Suprapubic skin (tissue), 4 donors: ENCODE results near the gene MAN2B1. TPM values are rescaled to one million over a fixed set of nuclear protein-coding genes. Genes with fewer than 3 reads are reported as not detected.

Source experiments
- DNase-seq, 2 donors: peaks; one replicate each; pipeline ENCODE4 v3.0.0-alpha.2; 2019; ENCODE audit warnings: low spot score in 2 of 2
- H3K27ac ChIP-seq: fragments of 200-600 bp; sonication (generic); one replicate; pipeline ENCODE4 v1.5.1; 2019
- H3K27me3 ChIP-seq: fragments of 200-600 bp; sonication (generic); one replicate; pipeline ENCODE4 v1.5.1; 2019
- H3K36me3 ChIP-seq: fragments of 200-600 bp; sonication (generic); one replicate; pipeline ENCODE4 v1.5.1; 2019
- H3K4me1 ChIP-seq: fragments of 200-600 bp; sonication (generic); one replicate; pipeline ENCODE4 v1.5.1; 2019
- H3K4me3 ChIP-seq: fragments of 200-600 bp; sonication (generic); one replicate; pipeline ENCODE4 v1.5.1; 2019; ENCODE audit warnings: mild to moderate bottlenecking
- H3K9me3 ChIP-seq: fragments of 200-600 bp; sonication (generic); one replicate; pipeline ENCODE4 v1.5.1; 2019
- EP300 ChIP-seq: sonication (generic); formaldehyde crosslinking; IDR thresholded peaks from one replicate; pipeline ENCODE4 v1.6.1; 2017; ENCODE audit warnings: antibody characterized with exemption
- POLR2A ChIP-seq, 2 donors: fragments of 450-650 bp; IDR thresholded peaks; one replicate each; pipeline ENCODE4 v1.6.1; 2017; ENCODE audit warnings: antibody characterized with exemption in 2 of 2, mild to moderate bottlenecking in 2 of 2, moderate library complexity in 2 of 2
- POLR2AphosphoS5 ChIP-seq, 3 donors: sonication (generic); formaldehyde crosslinking; IDR thresholded peaks; one replicate each; pipeline ENCODE4 v1.6.1; 2017; ENCODE audit warnings: antibody characterized with exemption in 3 of 3
- WGBS: methylation state at CpG from one replicate; pipeline ENCODE4 v1.1.5; 2018; 5-methylcytosine and 5-hydroxymethylcytosine counted together
- total RNA-seq, 4 donors: library from RNA; depleted of rRNA; stranded (reverse); fragments of >200 nt; gene quantifications; one replicate each; pipeline ENCODE4 v1.1.0, GENCODE V29; 2016
- TF ChIP-seq, protein P1 (sequence below), 2 donors: fragments of 200-600 bp in 1 of 2; fragments of 450-650 bp in 1 of 2; sonication (generic) in 1 of 2; IDR thresholded peaks; one replicate each; pipeline ENCODE4 v1.5.1; 2016 to 2019; ENCODE audit warnings: antibody characterized with exemption in 2 of 2, mild to moderate bottlenecking in 1 of 2, moderate library complexity in 1 of 2

MAN2B1 gene
- total RNA-seq, 4 donors from 2014 or later: 42.6 to 94.1 (median 78.9) TPM

DNA sequence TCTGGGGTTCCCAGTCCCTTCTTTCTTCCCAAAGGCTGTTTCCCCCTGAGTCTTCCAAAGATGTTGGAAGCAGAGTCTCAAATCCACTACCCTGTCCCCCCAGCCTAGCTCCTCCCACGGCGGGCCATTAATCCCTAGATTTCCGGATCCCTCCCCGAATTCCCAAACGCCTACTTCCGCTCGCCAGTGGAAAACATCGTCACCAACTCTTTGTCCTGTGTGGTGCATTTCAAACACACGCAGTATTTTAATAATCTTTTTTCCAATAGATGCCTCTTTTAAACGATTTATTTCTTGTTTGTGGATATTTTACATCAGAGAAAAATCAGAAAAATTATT lies 55.2 kb downstream of the MAN2B1 start:
- Histone ChIP-seq H3K9me3 (no peaks in the 10 kb centered on the region), H3K36me3 (peaks cover 7% of the 10 kb centered on the region), H3K27ac (peak overlapping the region; percentile 99), H3K27me3 (no peaks in the 10 kb centered on the region), H3K4me1 (peaks cover 38% of the 10 kb centered on the region), H3K4me3 (peak overlapping the region; percentile 99)
- TF ChIP-seq POLR2A (IDR thresholded peaks at IDR 0.05): peak in 1 of 2 donors; percentile 17
- TF ChIP-seq EP300: no peak
- TF ChIP-seq POLR2AphosphoS5 (IDR thresholded peaks at IDR 0.05): no peak
- WGBS: 0% methylated on average over 10 of the region's 10 CpGs
- DNase-seq: peak; percentile 90

DNA sequence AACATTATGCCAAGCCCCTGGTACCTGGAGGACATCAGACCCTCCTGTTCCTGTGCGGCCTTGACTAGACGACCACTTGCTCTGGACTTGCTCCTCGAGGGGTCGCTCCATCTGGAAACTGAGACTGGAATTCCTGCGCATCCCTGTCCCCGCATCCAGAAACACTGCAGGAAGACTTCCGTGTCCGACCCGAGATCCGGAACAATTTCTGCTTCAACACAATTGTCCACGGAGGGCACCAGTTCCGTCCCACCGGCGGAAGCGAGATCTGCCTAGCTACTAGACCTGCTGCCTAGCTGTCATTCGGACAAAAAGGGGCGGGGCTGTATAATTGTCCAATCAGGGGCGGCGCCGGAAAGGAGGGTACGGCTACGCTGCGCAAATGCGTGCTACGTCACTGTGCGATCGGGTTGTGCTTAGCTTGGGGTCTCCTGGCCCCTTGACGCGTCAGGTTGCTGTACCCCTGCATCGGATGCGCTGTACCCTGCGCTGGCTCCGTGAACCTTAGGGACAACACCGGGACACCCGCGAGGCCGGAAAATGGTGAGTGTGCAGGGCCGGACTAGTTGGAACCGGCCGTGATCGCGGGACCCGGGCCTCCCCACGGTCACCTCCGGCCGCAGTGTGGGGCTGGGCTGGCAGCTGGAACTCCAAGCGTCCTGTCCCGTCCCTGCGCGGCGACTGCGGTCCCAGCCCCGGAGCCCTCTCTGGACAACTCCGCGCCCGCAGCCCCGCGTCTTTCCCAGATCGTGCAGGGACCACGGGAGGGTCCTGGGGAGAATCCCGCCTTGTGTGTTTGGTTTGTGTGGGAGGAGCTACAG lies 55.8 kb downstream of the MAN2B1 start, which contains the start of the genes ZNF490 and ZNF791:
ZNF490 (minus strand) TSS at position 274 of the 821 bp plus-strand sequence; CDS start at position 141, 133 bp downstream.
ZNF791 (plus strand) TSS at position 381 of the 821 bp plus-strand sequence; CDS start at position 541, 160 bp downstream.
- Histone ChIP-seq H3K9me3 (no peaks in the 10 kb centered on the region), H3K27ac (peak within 1 kb of the TSS; percentile 99), H3K4me1 (peaks cover 38% of the 10 kb centered on the region), H3K27me3 (no peaks in the 10 kb centered on the region), H3K4me3 (peak within 1 kb of the TSS; percentile 99), H3K36me3 (peaks cover 7% of the 10 kb centered on the region)
- DNase-seq: peak; percentile 100
- TF ChIP-seq EP300 (peak; percentile 32), POLR2A (IDR thresholded peaks at IDR 0.05) (peak; percentile 64 to 86), POLR2AphosphoS5 (IDR thresholded peaks at IDR 0.05) (peak; percentile 53 to 93 (median 73))
- TF ChIP-seq, protein P1, sequence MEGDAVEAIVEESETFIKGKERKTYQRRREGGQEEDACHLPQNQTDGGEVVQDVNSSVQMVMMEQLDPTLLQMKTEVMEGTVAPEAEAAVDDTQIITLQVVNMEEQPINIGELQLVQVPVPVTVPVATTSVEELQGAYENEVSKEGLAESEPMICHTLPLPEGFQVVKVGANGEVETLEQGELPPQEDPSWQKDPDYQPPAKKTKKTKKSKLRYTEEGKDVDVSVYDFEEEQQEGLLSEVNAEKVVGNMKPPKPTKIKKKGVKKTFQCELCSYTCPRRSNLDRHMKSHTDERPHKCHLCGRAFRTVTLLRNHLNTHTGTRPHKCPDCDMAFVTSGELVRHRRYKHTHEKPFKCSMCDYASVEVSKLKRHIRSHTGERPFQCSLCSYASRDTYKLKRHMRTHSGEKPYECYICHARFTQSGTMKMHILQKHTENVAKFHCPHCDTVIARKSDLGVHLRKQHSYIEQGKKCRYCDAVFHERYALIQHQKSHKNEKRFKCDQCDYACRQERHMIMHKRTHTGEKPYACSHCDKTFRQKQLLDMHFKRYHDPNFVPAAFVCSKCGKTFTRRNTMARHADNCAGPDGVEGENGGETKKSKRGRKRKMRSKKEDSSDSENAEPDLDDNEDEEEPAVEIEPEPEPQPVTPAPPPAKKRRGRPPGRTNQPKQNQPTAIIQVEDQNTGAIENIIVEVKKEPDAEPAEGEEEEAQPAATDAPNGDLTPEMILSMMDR (IDR thresholded peaks at IDR 0.05): no peak
- 0% methylated on average over 7 of the region's 61 CpGs for WGBS

DNA sequence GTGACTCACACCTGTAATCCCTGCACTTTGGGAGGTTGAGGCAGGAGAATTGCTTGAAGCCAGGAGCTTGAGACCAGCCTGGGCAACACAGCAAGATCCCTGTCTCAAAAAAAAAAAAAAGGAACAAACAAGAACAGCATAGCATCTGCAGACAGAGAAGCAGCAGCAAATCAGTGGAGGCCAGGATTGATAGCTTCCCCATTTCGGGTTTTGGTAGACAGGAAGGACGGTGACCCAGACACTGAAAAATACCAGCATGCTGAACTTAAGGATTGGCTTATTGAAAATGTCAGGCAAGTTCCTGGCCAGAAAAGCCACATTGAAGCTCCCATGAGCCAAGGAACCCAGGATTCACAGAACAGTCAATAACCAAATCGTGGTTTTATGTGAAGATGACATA lies 58.9 kb downstream of the MAN2B1 start:
- H3K36me3 ChIP-seq: peaks cover 8% of the 10 kb centered on the region
- no peaks in the 10 kb centered on the region for H3K9me3 ChIP-seq
- no peak for DNase-seq
- H3K27me3 ChIP-seq: no peaks in the 10 kb centered on the region
- TF ChIP-seq, protein P1 (IDR thresholded peaks at IDR 0.05): no peak
- TF ChIP-seq POLR2A (IDR thresholded peaks at IDR 0.05) (no peak), POLR2AphosphoS5 (IDR thresholded peaks at IDR 0.05) (no peak), EP300 (no peak)
- 89% methylated on average over 3 of the region's 3 CpGs for WGBS
- peaks cover 23% of the 10 kb centered on the region for H3K4me1 ChIP-seq
- H3K4me3 ChIP-seq: no peak overlapping the region
- H3K27ac ChIP-seq: no peak overlapping the region

DNA sequence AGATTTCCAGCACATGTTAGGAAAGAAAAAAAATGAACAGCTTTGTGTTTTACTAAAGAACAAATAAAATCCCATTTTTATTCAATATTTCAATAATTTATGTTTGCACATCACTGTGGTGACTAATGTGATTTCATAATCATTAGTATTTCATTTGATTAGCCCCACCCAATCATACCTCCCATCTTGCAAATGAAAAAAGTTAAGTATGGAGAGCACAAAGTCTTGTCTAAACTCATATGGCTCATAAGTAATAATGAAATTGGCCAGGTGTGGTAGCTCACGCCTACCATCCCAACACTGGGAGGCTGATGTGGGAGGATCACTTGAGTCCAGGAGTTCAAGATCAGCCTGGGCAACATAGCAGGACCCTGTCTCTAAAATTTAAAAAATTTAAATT lies 59.7 kb downstream of the MAN2B1 start:
- no peaks in the 10 kb centered on the region for H3K9me3 ChIP-seq
- H3K4me1 ChIP-seq: peaks cover 16% of the 10 kb centered on the region
- WGBS: 88% methylated on average over 1 of the region's 1 CpG
- no peak for TF ChIP-seq POLR2AphosphoS5 (IDR thresholded peaks at IDR 0.05)
- TF ChIP-seq EP300: no peak
- no peak for TF ChIP-seq POLR2A (IDR thresholded peaks at IDR 0.05)
- TF ChIP-seq, protein P1 (IDR thresholded peaks at IDR 0.05): no peak
- H3K4me3 ChIP-seq: no peak overlapping the region
- no peak for DNase-seq
- no peak overlapping the region for H3K27ac ChIP-seq
- peaks cover 14% of the 10 kb centered on the region for H3K36me3 ChIP-seq
- H3K27me3 ChIP-seq: no peaks in the 10 kb centered on the region

DNA sequence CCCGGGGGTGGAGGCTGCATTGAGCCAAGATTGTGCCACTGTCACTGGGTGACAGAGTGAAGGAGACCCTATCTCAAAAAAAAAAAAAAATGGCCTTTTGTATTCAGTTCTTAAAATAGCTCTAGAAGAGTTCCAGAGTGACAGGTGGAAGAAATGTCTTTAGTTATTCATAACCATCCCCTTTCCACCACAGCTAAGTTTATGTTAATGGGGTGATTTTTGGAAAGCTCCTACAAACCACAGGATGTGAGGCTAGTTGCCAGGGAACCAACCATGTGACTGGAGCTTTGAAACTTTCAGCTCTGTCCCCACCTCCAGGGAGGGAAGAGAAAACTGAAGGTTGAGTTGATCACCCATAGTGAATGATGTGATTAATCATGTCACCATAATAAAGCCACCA lies 62.8 kb downstream of the MAN2B1 start:
- 97% methylated on average over 1 of the region's 1 CpG for WGBS

More for the DNA sequence above, 62.8 kb downstream of the MAN2B1 start:
- no peak for TF ChIP-seq POLR2AphosphoS5 (IDR thresholded peaks at IDR 0.05)
- no peak for TF ChIP-seq EP300
- no peak for TF ChIP-seq POLR2A (IDR thresholded peaks at IDR 0.05)
- TF ChIP-seq, protein P1 (IDR thresholded peaks at IDR 0.05): no peak
- H3K9me3 ChIP-seq: no peaks in the 10 kb centered on the region
- DNase-seq: no peak
- H3K27ac ChIP-seq: no peak overlapping the region
- no peaks in the 10 kb centered on the region for H3K4me1 ChIP-seq
- H3K36me3 ChIP-seq: peaks cover 22% of the 10 kb centered on the region
- H3K27me3 ChIP-seq: no peaks in the 10 kb centered on the region
- H3K4me3 ChIP-seq: no peak overlapping the region
